Lower leg skin (tissue), 3 donors: ENCODE results near the gene LHFPL2.

ENCODE experiments used
- CTCF ChIP-seq, 3 donors: fragments of 450-650 bp; IDR thresholded peaks; one replicate each; pipeline ENCODE4 v1.5.1; 2016; ENCODE audit warnings: antibody characterized with exemption in 3 of 3, mild to moderate bottlenecking in 3 of 3, moderate library complexity in 2 of 3
- POLR2A ChIP-seq, 2 donors: fragments of 450-650 bp; IDR thresholded peaks; one replicate each; pipeline ENCODE4 v1.6.1; 2016 to 2017; ENCODE audit warnings: antibody characterized with exemption in 2 of 2, mild to moderate bottlenecking in 1 of 2, moderate library complexity in 1 of 2

DNA sequence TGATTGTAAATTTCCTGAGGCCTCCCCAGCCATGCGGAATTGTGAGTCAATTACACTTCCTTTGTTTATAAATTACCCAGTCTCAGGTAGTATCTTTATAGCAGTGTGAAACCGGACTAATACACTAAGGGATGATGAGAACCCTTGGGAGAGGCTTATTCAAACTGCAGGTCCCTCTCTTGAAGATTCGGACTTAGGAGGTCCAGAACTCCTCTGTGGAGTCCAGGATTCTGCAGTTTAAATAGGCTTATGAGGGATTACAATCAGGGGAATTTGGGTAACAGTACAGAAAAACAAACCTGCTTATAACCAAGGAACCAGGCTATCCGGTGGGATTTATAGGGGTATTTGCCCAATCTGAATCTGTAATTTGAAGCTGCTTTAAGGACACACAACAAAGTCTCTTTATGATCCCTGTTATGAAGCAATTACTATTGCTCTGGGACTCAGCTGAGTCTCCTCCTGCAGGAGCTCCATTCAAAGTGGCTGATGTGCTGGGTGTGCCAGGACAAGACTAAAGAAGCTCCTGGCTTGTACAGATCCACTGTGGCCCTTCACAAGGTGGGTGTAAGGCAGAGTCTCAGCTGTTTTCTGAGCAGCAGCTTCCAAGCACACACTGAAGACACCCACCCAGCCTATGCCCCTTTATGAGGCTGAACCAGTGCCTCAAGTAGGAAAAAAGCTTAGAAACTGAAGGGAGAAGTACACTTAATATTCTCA is 41.8 kb upstream of the LHFPL2 start:
- no peak for TF ChIP-seq CTCF (IDR thresholded peaks at IDR 0.05)
- TF ChIP-seq POLR2A (IDR thresholded peaks at IDR 0.05), result no peak
